ENCODE measurements around the gene ATG7.

ATG7 gene

GRCh38 chr3:11323813-11324212 is 51.6 kb downstream of the ATG7 start:
- Histone ChIP-seq H3K4me3 (ENCODE audit: low read depth, low read length) (no peak overlapping the region), H3K4me1 (ENCODE audit: control insufficient read depth, insufficient read depth, low read length) (no peaks in the 10 kb centered on the region), H3K27ac (ENCODE audit: extremely low read depth, low read depth, low read length) (no peak overlapping the region), H3K36me3 (ENCODE audit: control insufficient read depth in 2 of 2, insufficient read depth in 1 of 2, low read length in 2 of 2) (peaks cover 13 to 59% of the 10 kb centered on the region in 2 experiments), H3K9me3 (ENCODE audit: control insufficient read depth, insufficient read depth, low read depth, low read length) (no peaks in the 10 kb centered on the region)
- ChIA-PET POLR2A (no interaction called here), CTCF (interaction anchor here (4.4 kb wide), 1 partner anchor 10 kb away, joined by 25 read pairs; no protein-coding TSS in a partner anchor)
- no peak for TF ChIP-seq FEZF1 (tag by site-specific recombination; IDR thresholded peaks at IDR 0.05)
- TF ChIP-seq, protein P1, sequence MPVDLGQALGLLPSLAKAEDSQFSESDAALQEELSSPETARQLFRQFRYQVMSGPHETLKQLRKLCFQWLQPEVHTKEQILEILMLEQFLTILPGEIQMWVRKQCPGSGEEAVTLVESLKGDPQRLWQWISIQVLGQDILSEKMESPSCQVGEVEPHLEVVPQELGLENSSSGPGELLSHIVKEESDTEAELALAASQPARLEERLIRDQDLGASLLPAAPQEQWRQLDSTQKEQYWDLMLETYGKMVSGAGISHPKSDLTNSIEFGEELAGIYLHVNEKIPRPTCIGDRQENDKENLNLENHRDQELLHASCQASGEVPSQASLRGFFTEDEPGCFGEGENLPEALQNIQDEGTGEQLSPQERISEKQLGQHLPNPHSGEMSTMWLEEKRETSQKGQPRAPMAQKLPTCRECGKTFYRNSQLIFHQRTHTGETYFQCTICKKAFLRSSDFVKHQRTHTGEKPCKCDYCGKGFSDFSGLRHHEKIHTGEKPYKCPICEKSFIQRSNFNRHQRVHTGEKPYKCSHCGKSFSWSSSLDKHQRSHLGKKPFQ (tag by site-specific recombination; IDR thresholded peaks at IDR 0.05), result no peak
- no peak for TF ChIP-seq ZNF555 (tag by site-specific recombination; conservative IDR thresholded peaks at IDR 0.05)
- TF ChIP-seq ZNF747 (tag by site-specific recombination; IDR thresholded peaks at IDR 0.05), result no peak
- no peak for TF ChIP-seq YY2 (tag by site-specific recombination; IDR thresholded peaks at IDR 0.05)
- TF ChIP-seq GFI1B (tag by site-specific recombination; IDR thresholded peaks at IDR 0.05), result no peak
- no peak for TF ChIP-seq ZNF830 (tag by site-specific recombination; IDR thresholded peaks at IDR 0.05; ENCODE audit: low read depth)

- ChIA-PET POLR2A (no interaction called here), CTCF (interaction anchor here (1.1 kb wide), 1 partner anchor 91 kb away, joined by 3 read pairs; no protein-coding TSS in a partner anchor)
- Histone ChIP-seq H3K4me1 (ENCODE audit: control insufficient read depth, insufficient read depth, low read length) (no peaks in the 10 kb centered on the region), H3K4me3 (ENCODE audit: low read depth, low read length) (no peak overlapping the region), H3K36me3 (ENCODE audit: control insufficient read depth in 2 of 2, insufficient read depth in 1 of 2, low read length in 2 of 2) (peaks cover 12 to 35% of the 10 kb centered on the region in 2 experiments), H3K9me3 (ENCODE audit: control insufficient read depth, insufficient read depth, low read depth, low read length) (no peaks in the 10 kb centered on the region), H3K27ac (ENCODE audit: extremely low read depth, low read depth, low read length) (no peak overlapping the region)
- TF ChIP-seq ZNF843 (tag by site-specific recombination; IDR thresholded peaks at IDR 0.05), result no peak
- no peak for TF ChIP-seq ZSCAN18 (tag by site-specific recombination; IDR thresholded peaks at IDR 0.05)
- no peak for TF ChIP-seq ZNF560 (tag by site-specific recombination; IDR thresholded peaks at IDR 0.05; ENCODE audit: borderline replicate concordance)
- TF ChIP-seq ZBTB7A (tag by site-specific recombination; IDR thresholded peaks at IDR 0.05; ENCODE audit: low read depth), result no peak
- no peak for TF ChIP-seq ZNF302 (tag by site-specific recombination; IDR thresholded peaks at IDR 0.05; ENCODE audit: low read depth)
- TF ChIP-seq ZIC2 (tag by site-specific recombination; IDR thresholded peaks at IDR 0.05), result no peak
- TF ChIP-seq KLF7 (tag by site-specific recombination; IDR thresholded peaks at IDR 0.05; ENCODE audit: borderline replicate concordance), result no peak
- TF ChIP-seq ZBTB11 (tag by site-specific recombination; conservative IDR thresholded peaks at IDR 0.05; ENCODE audit: low read depth), result no peak
- no peak for TF ChIP-seq ZBTB48 (tag by site-specific recombination; IDR thresholded peaks at IDR 0.05)
- no peak for TF ChIP-seq ZNF692 (tag by site-specific recombination; IDR thresholded peaks at IDR 0.05)
- no peak for TF ChIP-seq ZFP37 (tag by site-specific recombination; IDR thresholded peaks at IDR 0.05)
- TF ChIP-seq, protein P2, sequence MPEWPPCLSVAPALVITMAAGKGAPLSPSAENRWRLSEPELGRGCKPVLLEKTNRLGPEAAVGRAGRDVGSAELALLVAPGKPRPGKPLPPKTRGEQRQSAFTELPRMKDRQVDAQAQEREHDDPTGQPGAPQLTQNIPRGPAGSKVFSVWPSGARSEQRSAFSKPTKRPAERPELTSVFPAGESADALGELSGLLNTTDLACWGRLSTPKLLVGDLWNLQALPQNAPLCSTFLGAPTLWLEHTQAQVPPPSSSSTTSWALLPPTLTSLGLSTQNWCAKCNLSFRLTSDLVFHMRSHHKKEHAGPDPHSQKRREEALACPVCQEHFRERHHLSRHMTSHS (tag by site-specific recombination; IDR thresholded peaks at IDR 0.05), result no peak
- TF ChIP-seq ZNF768 (tag by site-specific recombination; IDR thresholded peaks at IDR 0.05), result no peak
- no peak for TF ChIP-seq YY2 (tag by site-specific recombination; IDR thresholded peaks at IDR 0.05)
- TF ChIP-seq ZNF555 (tag by site-specific recombination; conservative IDR thresholded peaks at IDR 0.05), result no peak
Measured at GRCh38 chr3:11327619-11328018, 55.4 kb downstream of the ATG7 start.
